GM21825 (cell line): Measurements from ENCODE around the gene C6orf132.

Experiments
- ATAC-seq: cut with Tn5 transposase; IDR thresholded peaks from one replicate; pipeline ENCODE4 v1.9.1; 2021; ENCODE audit warnings: mild to moderate bottlenecking, moderate library complexity; ENCODE audit not compliant: unreplicated experiment

C6orf132 gene

GRCh38 chr6:42135722-42136121 is 6.7 kb downstream of the C6orf132 start:
- no peak for ATAC-seq

- ATAC-seq = no peak
Measured at GRCh38 chr6:42135161-42135560, 7.3 kb downstream of the C6orf132 start.

- ATAC-seq = no peak
Measured at GRCh38 chr6:42133926-42134325, 8.5 kb downstream of the C6orf132 start.

GRCh38 chr6:42131531-42131930 is 10.9 kb downstream of the C6orf132 start:
- ATAC-seq = no peak

GRCh38 chr6:42129360-42129676 is 13.1 kb downstream of the C6orf132 start:
- ATAC-seq = no peak

GRCh38 chr6:42128460-42129359 is 13.7 kb downstream of the C6orf132 start:
- no peak for ATAC-seq

- ATAC-seq = no peak
Measured at GRCh38 chr6:42125663-42126062, 16.8 kb downstream of the C6orf132 start.

- no peak for ATAC-seq
Measured at GRCh38 chr6:42125231-42125630, 17.2 kb downstream of the C6orf132 start.

GRCh38 chr6:42124223-42124836 is 18.1 kb downstream of the C6orf132 start:
- no peak for ATAC-seq

GRCh38 chr6:42123379-42124103 is 18.9 kb downstream of the C6orf132 start:
- ATAC-seq = no peak

- ATAC-seq = no peak
Measured at GRCh38 chr6:42120895-42121865, 21.2 kb downstream of the C6orf132 start.

- no peak for ATAC-seq
Measured at GRCh38 chr6:42118162-42119001, 24.0 kb downstream of the C6orf132 start.

GRCh38 chr6:42117843-42118161 is 24.6 kb downstream of the C6orf132 start:
- ATAC-seq = no peak

GRCh38 chr6:42113936-42114636 is 28.3 kb downstream of the C6orf132 start:
- no peak for ATAC-seq

GRCh38 chr6:42112351-42112750 is 30.1 kb downstream of the C6orf132 start:
- ATAC-seq = no peak

- ATAC-seq = no peak
Measured at GRCh38 chr6:42110683-42111082, 31.7 kb downstream of the C6orf132 start.

GRCh38 chr6:42108071-42108470 is 34.3 kb downstream of the C6orf132 start:
- ATAC-seq = no peak

- no peak for ATAC-seq
Measured at GRCh38 chr6:42106112-42107023, 36.1 kb downstream of the C6orf132 start.
